PC-3 (cell line): ENCODE data around the gene UAP1.

Source experiments
- CTCF ChIP-seq: fragments of 300-600 bp; sonication (generic); conservative IDR thresholded peaks from 2 replicates; pipeline ENCODE4 v1.5.1; 2017; ENCODE audit warnings: antibody characterized with exemption, low read depth, mild to moderate bottlenecking, low read length
- EZH2phosphoT487 ChIP-seq: fragments of 300-600 bp; sonication (generic); IDR thresholded peaks from 2 replicates; pipeline ENCODE4 v1.6.1; 2018; ENCODE audit warnings: mild to moderate bottlenecking, antibody characterized with exemption, low read length, borderline replicate concordance

- TF ChIP-seq CTCF (no peak), EZH2phosphoT487 (no peak)
These were observed 3.3 kb downstream of the UAP1 start for GRCh38 chr1:162564762-162565218.
